Measurements from ENCODE around the gene MOGAT2. TPM values are rescaled to one million over a fixed set of nuclear protein-coding genes. Genes with fewer than 3 reads are reported as not detected.

Gene MOGAT2
- total and polyA plus RNA-seq, 2 of the 13 experiments (the other 11 are each of a cell fraction or from before 2014, with no cell fraction given): 27.2 to 27.8 TPM

DNA sequence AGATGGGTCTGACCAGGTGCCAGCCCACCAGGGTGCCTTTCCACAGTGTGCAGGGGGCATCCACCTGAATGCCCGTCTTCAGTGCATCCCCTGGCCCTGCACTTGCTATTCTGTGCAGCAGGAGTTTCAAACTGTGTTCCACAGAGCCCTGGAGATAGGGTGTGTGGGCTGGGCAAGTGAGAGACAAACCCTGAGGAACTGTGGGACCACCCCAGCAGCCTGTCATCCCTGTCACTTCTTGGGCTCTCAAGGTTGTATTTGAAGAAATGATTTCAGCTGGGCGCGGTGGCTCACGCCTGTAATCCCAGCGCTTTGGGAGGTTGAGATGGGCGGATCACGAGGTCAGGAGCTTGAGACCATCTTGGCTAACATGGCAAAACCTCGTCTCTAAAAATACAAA lies 44.5 kb downstream of the MOGAT2 start (continued):
- TF ChIP-seq, protein P1, sequence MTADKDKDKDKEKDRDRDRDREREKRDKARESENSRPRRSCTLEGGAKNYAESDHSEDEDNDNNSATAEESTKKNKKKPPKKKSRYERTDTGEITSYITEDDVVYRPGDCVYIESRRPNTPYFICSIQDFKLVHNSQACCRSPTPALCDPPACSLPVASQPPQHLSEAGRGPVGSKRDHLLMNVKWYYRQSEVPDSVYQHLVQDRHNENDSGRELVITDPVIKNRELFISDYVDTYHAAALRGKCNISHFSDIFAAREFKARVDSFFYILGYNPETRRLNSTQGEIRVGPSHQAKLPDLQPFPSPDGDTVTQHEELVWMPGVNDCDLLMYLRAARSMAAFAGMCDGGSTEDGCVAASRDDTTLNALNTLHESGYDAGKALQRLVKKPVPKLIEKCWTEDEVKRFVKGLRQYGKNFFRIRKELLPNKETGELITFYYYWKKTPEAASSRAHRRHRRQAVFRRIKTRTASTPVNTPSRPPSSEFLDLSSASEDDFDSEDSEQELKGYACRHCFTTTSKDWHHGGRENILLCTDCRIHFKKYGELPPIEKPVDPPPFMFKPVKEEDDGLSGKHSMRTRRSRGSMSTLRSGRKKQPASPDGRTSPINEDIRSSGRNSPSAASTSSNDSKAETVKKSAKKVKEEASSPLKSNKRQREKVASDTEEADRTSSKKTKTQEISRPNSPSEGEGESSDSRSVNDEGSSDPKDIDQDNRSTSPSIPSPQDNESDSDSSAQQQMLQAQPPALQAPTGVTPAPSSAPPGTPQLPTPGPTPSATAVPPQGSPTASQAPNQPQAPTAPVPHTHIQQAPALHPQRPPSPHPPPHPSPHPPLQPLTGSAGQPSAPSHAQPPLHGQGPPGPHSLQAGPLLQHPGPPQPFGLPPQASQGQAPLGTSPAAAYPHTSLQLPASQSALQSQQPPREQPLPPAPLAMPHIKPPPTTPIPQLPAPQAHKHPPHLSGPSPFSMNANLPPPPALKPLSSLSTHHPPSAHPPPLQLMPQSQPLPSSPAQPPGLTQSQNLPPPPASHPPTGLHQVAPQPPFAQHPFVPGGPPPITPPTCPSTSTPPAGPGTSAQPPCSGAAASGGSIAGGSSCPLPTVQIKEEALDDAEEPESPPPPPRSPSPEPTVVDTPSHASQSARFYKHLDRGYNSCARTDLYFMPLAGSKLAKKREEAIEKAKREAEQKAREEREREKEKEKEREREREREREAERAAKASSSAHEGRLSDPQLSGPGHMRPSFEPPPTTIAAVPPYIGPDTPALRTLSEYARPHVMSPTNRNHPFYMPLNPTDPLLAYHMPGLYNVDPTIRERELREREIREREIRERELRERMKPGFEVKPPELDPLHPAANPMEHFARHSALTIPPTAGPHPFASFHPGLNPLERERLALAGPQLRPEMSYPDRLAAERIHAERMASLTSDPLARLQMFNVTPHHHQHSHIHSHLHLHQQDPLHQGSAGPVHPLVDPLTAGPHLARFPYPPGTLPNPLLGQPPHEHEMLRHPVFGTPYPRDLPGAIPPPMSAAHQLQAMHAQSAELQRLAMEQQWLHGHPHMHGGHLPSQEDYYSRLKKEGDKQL (CRISPR knock-in tag; IDR thresholded peaks at IDR 0.05; ENCODE audit: low read depth): no peak
- TF ChIP-seq POLR2G (IDR thresholded peaks at IDR 0.05; ENCODE audit: low read depth, low read length) (no peak), ZNF207 (IDR thresholded peaks at IDR 0.05; ENCODE audit: borderline replicate concordance) (no peak), EZH2 (conservative IDR thresholded peaks at IDR 0.05; ENCODE audit: low read depth, low read length) (no peak), CCDC6 (CRISPR knock-in tag; IDR thresholded peaks at IDR 0.05) (no peak), ZNF143 (CRISPR knock-in tag; IDR thresholded peaks at IDR 0.05) (no peak), RBM22 (optimal IDR thresholded peaks at IDR 0.05; ENCODE audit: low read length) (no peak), MEIS2 (CRISPR knock-in tag; IDR thresholded peaks at IDR 0.05) (no peak), SIX4 (CRISPR knock-in tag; IDR thresholded peaks at IDR 0.05) (no peak)
- TF ChIP-seq, protein P2, sequence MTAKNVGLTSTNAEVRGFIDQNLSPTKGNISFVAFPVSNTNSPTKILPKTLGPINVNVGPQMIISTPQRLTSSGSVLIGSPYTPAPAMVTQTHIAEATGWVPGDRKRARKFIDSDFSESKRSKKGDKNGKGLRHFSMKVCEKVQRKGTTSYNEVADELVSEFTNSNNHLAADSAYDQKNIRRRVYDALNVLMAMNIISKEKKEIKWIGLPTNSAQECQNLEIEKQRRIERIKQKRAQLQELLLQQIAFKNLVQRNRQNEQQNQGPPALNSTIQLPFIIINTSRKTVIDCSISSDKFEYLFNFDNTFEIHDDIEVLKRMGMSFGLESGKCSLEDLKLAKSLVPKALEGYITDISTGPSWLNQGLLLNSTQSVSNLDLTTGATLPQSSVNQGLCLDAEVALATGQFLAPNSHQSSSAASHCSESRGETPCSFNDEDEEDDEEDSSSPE (CRISPR knock-in tag; IDR thresholded peaks at IDR 0.05): no peak
